Islet of Langerhans (tissue), 1 donor: Measurements from ENCODE around the gene CMTM7.

Experiments used
- FAIRE-seq: peaks from one replicate; lab custom pipeline; 2011; peaks lifted over from hg19 to GRCh38; lab: Jason Lieb, UNC

Gene CMTM7

DNA sequence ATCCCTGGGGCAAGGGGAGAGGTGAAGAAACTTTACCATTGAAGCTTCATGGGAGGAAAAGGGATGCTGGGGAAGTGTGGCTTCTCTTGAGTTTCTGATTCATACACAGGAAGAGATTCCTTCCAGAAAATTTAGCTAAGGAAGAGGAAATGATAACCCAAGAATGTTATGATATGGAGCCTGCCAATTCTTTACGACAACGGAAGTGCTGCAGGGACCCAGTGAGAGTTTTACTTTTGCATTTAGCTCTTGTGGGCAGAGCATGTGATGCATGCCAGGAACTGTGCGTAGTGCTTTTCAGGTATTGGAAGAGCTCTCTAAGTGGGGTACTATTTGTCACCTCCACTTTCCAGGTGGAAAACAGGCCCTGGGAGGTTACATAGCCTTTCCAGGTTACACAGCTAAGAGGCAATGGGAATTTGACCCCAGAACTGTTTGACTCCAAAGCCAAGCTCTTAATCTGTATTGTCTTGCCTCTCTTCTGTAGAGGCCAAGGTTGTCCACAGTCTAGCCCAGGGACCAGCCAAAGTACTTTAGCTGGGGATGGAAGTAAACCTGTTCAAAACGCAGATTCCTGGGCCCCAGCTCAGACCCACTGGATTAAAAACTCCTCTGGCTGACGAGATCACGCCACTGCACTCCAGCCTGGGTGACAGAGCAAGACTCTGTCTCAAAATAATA is 23.0 kb downstream of the CMTM7 start:
- no peak for FAIRE-seq

GRCh38 chr3:32419742-32420125 is 28.1 kb downstream of the CMTM7 start:
- no peak for FAIRE-seq

DNA sequence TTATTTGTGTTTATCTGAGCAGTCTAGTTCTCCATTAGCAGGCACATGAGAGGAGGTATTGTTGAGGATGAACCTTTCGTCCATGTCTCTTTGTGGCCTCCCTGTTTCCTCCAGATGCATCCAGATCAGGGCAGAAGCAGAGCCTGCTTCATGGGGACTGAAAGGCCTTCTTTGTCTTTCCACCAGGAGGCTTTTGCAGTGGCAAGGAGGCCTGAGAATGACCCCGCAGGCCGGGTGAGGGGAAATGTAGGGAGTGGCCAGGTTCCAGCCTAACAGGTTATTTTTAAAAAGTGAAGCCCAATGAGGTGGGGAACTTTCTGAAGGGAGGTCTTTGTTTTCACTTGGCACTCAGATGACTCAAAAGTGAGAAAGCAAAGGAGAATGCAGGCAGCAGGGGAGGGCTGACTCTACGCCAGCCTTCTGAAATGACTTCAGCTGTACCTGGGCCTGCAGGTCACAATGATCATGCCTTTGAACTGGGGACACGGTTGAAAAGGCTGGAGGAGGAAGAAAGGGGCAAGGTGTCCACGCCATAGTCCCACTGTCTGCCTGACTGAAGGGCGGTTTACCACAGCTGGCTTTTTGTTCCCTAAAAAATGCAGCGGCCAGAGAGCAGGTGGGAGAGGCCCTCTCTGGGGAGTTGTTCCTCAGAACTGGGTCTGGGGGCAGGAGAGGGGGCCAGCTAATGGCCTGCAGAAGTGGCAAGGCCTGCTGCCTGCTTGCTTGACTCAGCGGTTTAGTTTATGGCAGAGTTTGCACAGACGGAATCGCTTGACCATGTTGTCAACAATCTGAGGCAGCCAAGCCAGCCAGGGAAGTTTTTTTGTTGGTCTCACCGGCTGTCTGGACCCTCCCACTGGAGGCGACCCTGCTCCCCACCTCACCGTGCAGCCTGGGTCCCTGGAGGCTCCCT is 28.7 kb downstream of the CMTM7 start:
- no peak for FAIRE-seq

GRCh38 chr3:32421185-32421584 is 29.5 kb downstream of the CMTM7 start:
- no peak for FAIRE-seq

GRCh38 chr3:32421991-32422859 is 30.6 kb downstream of the CMTM7 start:
- no peak for FAIRE-seq

DNA sequence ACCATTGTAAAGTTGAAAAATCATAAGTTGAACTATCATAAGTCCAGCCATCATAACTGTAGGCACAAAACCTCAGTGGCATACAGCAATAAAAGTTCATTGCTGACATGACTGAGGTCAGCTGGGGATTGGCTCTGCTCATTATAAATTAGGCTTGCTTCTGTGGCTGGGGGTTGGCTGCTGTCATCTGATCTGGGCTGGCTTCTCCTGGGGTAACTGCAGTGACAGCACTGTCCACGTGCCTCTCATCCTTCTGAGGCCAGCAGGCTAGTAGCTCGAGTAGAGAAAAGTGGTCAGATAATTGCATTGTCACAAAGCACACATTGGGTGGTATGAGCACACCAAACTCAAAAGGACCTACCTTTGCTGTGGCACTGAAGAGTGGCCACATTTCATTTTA is 31.3 kb downstream of the CMTM7 start:
- no peak for FAIRE-seq

- no peak for FAIRE-seq
Observed at GRCh38 chr3:32423534-32423933, 31.9 kb downstream of the CMTM7 start.

DNA sequence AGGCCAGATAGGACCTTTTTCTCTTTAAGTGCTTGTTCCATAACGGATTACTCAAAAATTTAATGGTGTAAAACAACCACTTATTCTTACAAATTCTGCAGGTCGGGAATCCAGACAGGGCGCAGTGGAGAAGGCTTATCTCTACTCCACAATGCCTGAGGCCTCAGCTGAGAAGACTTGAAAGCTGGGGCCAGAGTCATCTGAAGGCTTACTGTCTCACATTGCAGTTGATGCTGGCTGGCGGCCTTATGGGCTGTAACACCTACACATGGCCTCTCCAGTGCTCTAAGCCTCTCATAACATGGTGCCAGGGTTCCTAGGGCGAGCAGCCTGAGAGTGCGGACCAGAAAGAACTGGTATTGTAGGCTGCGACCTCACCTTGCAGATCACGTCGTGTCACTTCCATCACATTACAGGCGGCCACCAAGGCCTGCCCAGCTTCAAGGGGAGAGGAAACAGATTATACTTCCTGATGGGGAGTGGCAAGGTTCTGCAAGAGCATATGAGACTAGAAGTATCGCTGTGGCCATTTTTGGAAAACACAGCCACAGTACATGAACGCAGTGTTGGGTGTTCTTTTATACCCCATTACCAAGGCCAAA is 32.4 kb downstream of the CMTM7 start:
- FAIRE-seq: no peak

DNA sequence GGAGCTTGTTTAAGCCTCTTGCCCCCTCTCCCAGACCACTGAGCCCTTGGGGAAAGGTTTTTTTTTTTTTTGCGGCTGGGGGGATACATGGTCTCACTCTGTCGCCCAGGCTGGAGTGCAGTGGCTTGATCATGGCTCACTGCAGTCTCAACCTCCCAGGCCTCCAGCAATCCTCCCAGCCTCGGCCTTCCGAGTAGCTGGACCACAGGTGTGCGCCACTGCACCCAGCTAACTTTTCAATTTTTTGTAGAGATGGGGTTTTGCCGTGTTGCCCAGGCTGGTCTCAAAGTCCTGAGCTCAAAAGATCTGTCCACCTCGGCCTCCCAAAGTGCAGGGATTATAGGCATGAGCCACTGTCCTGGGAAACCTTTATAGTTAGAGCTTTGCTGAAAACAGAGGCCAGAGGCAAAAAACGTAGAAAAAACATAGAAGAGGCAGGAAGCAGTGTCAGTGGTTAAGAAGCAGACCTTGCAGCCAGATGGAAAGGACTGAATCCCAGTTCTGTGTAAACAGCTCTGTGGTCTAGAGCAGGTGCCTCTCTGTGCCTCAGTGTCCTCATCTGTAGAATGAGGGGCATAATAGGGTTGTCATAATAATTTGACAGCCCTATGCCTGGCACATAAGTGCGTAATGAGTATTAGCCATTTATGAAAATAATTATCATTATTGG is 33.1 kb downstream of the CMTM7 start:
- FAIRE-seq: no peak

- FAIRE-seq: no peak
Observed at GRCh38 chr3:32428092-32429068, 36.7 kb downstream of the CMTM7 start.

GRCh38 chr3:32430900-32431299 is 39.2 kb downstream of the CMTM7 start:
- FAIRE-seq: no peak

- no peak for FAIRE-seq
Observed at GRCh38 chr3:32431481-32431880, 39.8 kb downstream of the CMTM7 start.

GRCh38 chr3:32432045-32432710 is 40.5 kb downstream of the CMTM7 start:
- FAIRE-seq: no peak

DNA sequence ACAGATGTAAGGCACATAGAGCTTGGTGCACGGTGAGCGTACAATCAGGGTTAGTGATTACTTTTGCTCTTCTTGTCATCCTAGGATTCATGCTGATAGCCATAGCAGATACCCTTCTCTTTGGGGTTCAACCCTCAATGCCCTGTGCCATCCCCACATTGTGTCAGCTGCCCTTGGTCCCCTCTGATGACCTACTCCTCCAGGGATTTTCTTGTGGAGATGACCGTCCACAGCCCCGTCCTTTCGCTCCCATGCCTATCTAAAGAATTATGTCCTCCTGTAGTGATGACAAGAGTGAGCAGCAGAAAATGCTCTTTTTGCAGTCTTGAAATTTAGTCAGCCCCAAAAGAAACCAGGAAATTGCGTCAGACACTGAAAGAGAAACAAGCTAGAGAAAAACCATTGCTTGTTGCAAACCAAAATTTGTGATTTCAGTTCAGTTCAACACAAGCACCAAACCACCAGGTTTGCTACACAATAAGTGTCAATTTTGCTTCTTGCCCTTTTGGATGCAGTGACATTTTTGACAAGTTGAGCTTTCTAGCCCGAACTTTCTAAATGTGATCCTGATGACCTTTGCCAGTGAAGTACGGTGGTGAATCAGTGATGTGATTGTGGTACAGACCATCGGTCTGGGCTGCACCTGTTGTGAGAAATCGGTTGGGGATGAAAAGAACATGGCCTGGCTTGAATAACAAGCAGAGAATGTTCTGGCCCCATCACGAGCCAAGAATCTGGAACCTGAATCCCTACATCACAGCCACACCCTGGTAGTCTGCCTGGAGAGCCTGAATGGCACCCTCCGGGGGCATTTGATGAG is 41.3 kb downstream of the CMTM7 start:
- FAIRE-seq: no peak

- no peak for FAIRE-seq
Observed at GRCh38 chr3:32434206-32434605, 42.6 kb downstream of the CMTM7 start.

DNA sequence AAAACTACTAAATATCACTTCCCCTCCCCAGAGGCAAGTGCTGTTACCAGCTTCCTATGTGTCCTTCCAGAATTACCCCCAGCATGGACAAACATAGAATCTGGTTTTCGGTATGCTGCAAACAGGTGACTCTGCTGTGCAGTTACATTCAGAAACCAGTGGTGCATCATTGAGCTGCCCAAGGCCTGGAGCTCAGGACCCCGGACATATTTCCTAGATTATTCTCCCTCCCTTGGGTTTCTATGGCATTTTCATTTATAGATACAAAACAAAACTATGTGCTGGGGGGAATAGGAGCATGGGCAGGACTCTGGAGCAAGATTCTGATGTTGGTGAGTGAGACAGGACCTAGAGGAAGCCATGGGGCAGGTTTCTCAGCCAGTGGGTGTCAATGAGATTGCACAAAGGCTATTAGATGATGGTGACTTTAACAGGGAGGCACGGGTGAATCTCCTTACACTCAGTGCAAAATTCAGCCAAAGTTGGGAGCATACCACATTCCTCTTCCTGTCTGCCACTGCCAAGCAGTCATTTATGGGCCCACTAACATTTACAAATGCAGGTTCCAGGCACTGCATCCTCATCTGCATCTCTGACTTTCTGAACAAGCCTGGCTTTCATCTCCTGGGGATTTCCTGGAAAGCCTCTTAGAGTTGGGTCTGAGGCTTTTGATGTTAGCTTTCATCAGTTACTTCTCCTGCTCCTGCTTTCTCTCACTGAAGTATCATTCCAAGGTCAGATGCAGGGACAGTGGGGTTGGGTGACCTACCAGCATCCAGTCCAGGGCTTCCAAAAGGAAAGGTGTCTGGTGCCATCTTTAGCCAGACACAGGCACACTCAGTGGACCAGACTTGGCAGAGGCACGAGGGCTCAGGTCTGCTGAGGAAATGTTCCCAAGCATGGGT is 44.5 kb downstream of the CMTM7 start:
- no peak for FAIRE-seq

DNA sequence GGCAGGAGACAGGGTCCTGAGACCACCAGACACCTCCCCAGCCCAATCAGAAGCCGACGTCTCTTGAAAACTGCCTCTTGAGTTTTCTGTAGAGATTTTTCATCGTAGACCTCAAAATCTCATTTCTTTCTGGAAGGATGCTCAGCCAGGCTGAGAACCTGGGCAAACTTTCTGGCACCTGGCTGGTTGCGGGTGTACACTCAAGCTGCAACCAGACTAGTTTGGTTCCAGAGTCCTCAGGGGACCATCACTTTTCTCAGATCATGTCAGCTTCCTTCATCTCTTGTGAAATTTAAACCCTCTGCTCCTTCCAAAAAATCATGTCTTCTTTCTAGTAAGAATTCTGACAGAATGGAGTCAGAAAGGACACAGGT is 45.1 kb downstream of the CMTM7 start:
- FAIRE-seq: no peak

DNA sequence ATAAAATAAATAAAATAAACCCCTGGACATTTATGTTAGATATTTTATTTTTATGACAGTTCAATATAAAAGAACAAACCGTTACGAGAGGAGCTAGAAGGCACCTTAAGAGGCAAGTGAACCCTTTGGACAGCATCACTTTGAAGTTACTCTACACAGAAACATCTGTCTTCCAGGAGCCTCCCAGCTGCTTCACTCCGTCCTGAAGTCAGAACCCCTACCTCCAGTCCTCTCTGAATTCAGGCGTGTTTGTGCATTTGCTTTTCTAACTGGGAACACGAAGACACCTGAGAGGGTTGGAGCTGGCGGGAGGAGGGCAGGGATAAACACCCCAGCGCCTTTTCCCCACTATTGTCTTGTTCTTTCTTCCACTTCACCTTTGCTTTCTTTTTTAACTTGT is 46.2 kb downstream of the CMTM7 start:
- FAIRE-seq: no peak
